Measurements from ENCODE around the gene B4GALT6. TPM values are rescaled to one million over a fixed set of nuclear protein-coding genes. Genes with fewer than 3 reads are reported as not detected.

Gene B4GALT6
- total and polyA plus RNA-seq, 2 of the 8 experiments (the other 6 are each of a cell fraction or from before 2014, with no cell fraction given), result 6.3 to 41.5 TPM

GRCh38 chr18:31723639-31723989 is 39.2 kb upstream of the B4GALT6 start:
- no peaks in the 10 kb centered on the region for H3K27me3 ChIP-seq (replicated peaks in 1 of 4; ENCODE audit: control insufficient read depth in 3 of 4, extremely low read depth in 1 of 4, insufficient read depth in 3 of 4, low read length in 3 of 4)
- H3K4me3 ChIP-seq (ENCODE audit: extremely low read depth in 1 of 4, insufficient read depth in 2 of 4, low read depth in 3 of 4, low read length in 4 of 4), result no peak overlapping the region
- H3K79me1 ChIP-seq (ENCODE audit: low read depth, low read length), result no peaks in the 10 kb centered on the region
- TF ChIP-seq SP1 (IDR thresholded peaks at IDR 0.05; ENCODE audit: low read depth, low read length), result no peak
- TF ChIP-seq RNF2 (IDR thresholded peaks at IDR 0.05; ENCODE audit: borderline replicate concordance, low read depth, low read length, missing control alignments, poor library complexity, severe bottlenecking), result no peak
- DNase-seq (ENCODE audit: low read depth in 1 of 2, low spot score in 2 of 2) (no peak), FAIRE-seq (no peak)
- 84% methylated on average over 7 of the region's 7 CpGs; no CpG with 5 or more reads in 1 of the 2 experiments for WGBS, 2 experiments (ENCODE audit: extremely low coverage in 1 of 2, insufficient coverage in 1 of 2, insufficient read length in 1 of 2, insufficient replicate concordance in 2 of 2, low coverage in 1 of 2, low lambda C conversion rate in 2 of 2, missing lambda C conversion rate in 1 of 2)
- no peak overlapping the region for H3K27ac ChIP-seq (ENCODE audit: low read depth, low read length)
- H3K18ac ChIP-seq (ENCODE audit: extremely low read depth, low read length), result no peak overlapping the region
- no peak overlapping the region for H3K9ac ChIP-seq (replicated peaks in 1 of 4; ENCODE audit: extremely low read depth in 1 of 4, low read depth in 3 of 4, low read length in 3 of 4)
- H2BK120ac ChIP-seq (replicated peaks; ENCODE audit: low read depth, low read length), result no peak overlapping the region
- H3K23ac ChIP-seq (ENCODE audit: insufficient read length), result no peak overlapping the region
- H3K79me2 ChIP-seq (ENCODE audit: control insufficient read depth in 1 of 2, insufficient read depth in 2 of 2, low read length in 2 of 2), result no peaks in the 10 kb centered on the region
- no peak overlapping the region for H2BK20ac ChIP-seq (ENCODE audit: low read length)
- H2BK15ac ChIP-seq (ENCODE audit: low read length), result no peak overlapping the region
- no peak overlapping the region for H2AK5ac ChIP-seq (ENCODE audit: low read depth, low read length)
- no peak overlapping the region for H4K5ac ChIP-seq (ENCODE audit: insufficient read length, low read depth, low read length)
- H2AFZ ChIP-seq (ENCODE audit: low read length), result no peak overlapping the region
- H3K14ac ChIP-seq (ENCODE audit: insufficient read length), result no peak overlapping the region
- H3K4ac ChIP-seq (replicated peaks; ENCODE audit: insufficient read length, low read depth, low read length), result no peak overlapping the region
- H2BK12ac ChIP-seq (ENCODE audit: low read depth, low read length), result 0 out of 2 replicates have a peak overlapping the region, but pooled peaks have one; percentile 60
- no peaks in the 10 kb centered on the region for H3K23me2 ChIP-seq (ENCODE audit: low read depth, low read length)
- H4K8ac ChIP-seq (ENCODE audit: extremely low read depth, insufficient read depth, low read length), result no peak overlapping the region
- H3K4me1 ChIP-seq (replicated peaks in 1 of 4; ENCODE audit: control insufficient read depth in 3 of 4, insufficient read depth in 4 of 4, low read length in 3 of 4), result no peaks in the 10 kb centered on the region
- no peak overlapping the region for H3K4me2 ChIP-seq (ENCODE audit: insufficient read depth in 1 of 2, low read depth in 2 of 2, low read length in 2 of 2)
- ChIA-PET POLR2A (ENCODE audit: partially characterized antibody) (no interaction called here), CTCF (ENCODE audit: partially characterized antibody) (interaction anchor here (1.0 to 7.7 kb wide), 25 partner anchors 11 to 349 kb away, joined by 3 to 88 read pairs (median 6); no protein-coding TSS in a partner anchor)
- H3K36me3 ChIP-seq (ENCODE audit: control insufficient read depth in 2 of 4, insufficient read depth in 4 of 4, low read length in 3 of 4), result no peaks in the 10 kb centered on the region
- H2BK5ac ChIP-seq (ENCODE audit: low read depth, low read length), result no peak overlapping the region
- no peak overlapping the region for H4K91ac ChIP-seq (replicated peaks; ENCODE audit: insufficient read length, low read length)
- H4K20me1 ChIP-seq (replicated peaks in 1 of 2; ENCODE audit: control insufficient read depth in 1 of 2, insufficient read depth in 2 of 2, low read length in 2 of 2), result no peaks in the 10 kb centered on the region
- H3K9me3 ChIP-seq (ENCODE audit: insufficient read depth in 2 of 2, low read depth in 1 of 2, low read length in 1 of 2), result no peaks in the 10 kb centered on the region
- no peak overlapping the region for H3K56ac ChIP-seq (replicated peaks; ENCODE audit: insufficient read length, low read depth, low read length)

Data from H1 (cell line).